HepG2 (cell line): Measurements from ENCODE around the gene ARID1A. TPM values are rescaled to one million over a fixed set of nuclear protein-coding genes. Genes with fewer than 3 reads are reported as not detected.

Experiments
- CREB1 ChIP-seq, 2 experiments: fragments of 450-650 bp in 1 of 2; IDR thresholded peaks; 2 replicates each; pipeline ENCODE4 v1.6.1; 2016 to 2017; ENCODE audit warnings: control low read depth in 1 of 2, mild to moderate bottlenecking in 1 of 2, missing compliant biosample characterization in 1 of 2, missing genetic modification characterization in 1 of 2
- HDAC1 ChIP-seq: sonication (generic); formaldehyde crosslinking; IDR thresholded peaks from 2 replicates; pipeline ENCODE4 v1.5.1; 2020; ENCODE audit warnings: mild to moderate bottlenecking, missing genetic modification reagents
- HNRNPUL1 ChIP-seq: fragments of 200-400 bp; formaldehyde crosslinking; IDR thresholded peaks from 2 replicates; pipeline ENCODE4 v1.6.1; 2017; ENCODE audit warnings: low read depth, mild to moderate bottlenecking, low read length, moderate library complexity
- MED13 ChIP-seq: sonication (generic); formaldehyde crosslinking; IDR thresholded peaks from 2 replicates; pipeline ENCODE4 v1.5.0; 2020; ENCODE audit warnings: missing genetic modification reagents
- MTF2 ChIP-seq: sonication (generic); formaldehyde crosslinking; IDR thresholded peaks from 2 replicates; pipeline ENCODE4 v1.5.0; 2020; ENCODE audit warnings: missing genetic modification reagents, borderline replicate concordance
- POLR2A ChIP-seq, 2 experiments: IDR thresholded peaks; 2 replicates each; pipeline ENCODE4 v1.6.1; 2011; ENCODE audit warnings: low read depth in 2 of 2, low read length in 2 of 2, mild to moderate bottlenecking in 1 of 2, moderate library complexity in 1 of 2; ENCODE audit not compliant: insufficient read depth in 1 of 2
- RARA ChIP-seq: IDR thresholded peaks from 2 replicates; pipeline ENCODE4 v1.6.1; 2016; ENCODE audit warnings: missing genetic modification reagents, missing compliant biosample characterization
- SALL1 ChIP-seq: sonication (generic); formaldehyde crosslinking; IDR thresholded peaks from 2 replicates; pipeline ENCODE4 v1.8.0; 2022; ENCODE audit warnings: mild to moderate bottlenecking, missing genetic modification reagents
- SRY ChIP-seq: sonication (generic); formaldehyde crosslinking; IDR thresholded peaks from 2 replicates; pipeline ENCODE4 v1.8.0; 2022; ENCODE audit warnings: mild to moderate bottlenecking, missing genetic modification reagents
- TBX3 ChIP-seq: fragments of 450-650 bp; IDR thresholded peaks from 2 replicates; pipeline ENCODE4 v1.6.1; 2017; ENCODE audit warnings: antibody characterized with exemption, mild to moderate bottlenecking, inconsistent platforms, borderline replicate concordance
- XRCC5 ChIP-seq: fragments of 200-400 bp; formaldehyde crosslinking; optimal IDR thresholded peaks from 2 replicates; pipeline ENCODE3; 2017; ENCODE audit warnings: mild to moderate bottlenecking, low read length
- ZKSCAN5 ChIP-seq: sonication (generic); formaldehyde crosslinking; IDR thresholded peaks from 2 replicates; pipeline ENCODE4 v1.5.1; 2020; ENCODE audit warnings: mild to moderate bottlenecking, missing genetic modification reagents
- polyA plus RNA-seq, 8 experiments: library from polyadenylated mRNA; depleted of rRNA in 3 of 8; stranded (reverse) in 7 of 8; unstranded in 1 of 8; fragments of >200 nt; fragmentation: Illumina TruSeq in 4 of 8; extraction: Trizol in 4 of 8; gene quantifications; 2 replicates each; pipeline versions ENCODE4 v1.2.1 to v1.2.3, GENCODE V29; 2011 to 2016; ENCODE audit warnings: low read depth in 4 of 8, missing spikeins in 1 of 8, mixed read lengths in 1 of 8; ENCODE audit not compliant: insufficient read depth in 1 of 8
- total RNA-seq, 5 experiments: library from RNA; depleted of rRNA; stranded (reverse); fragments of >200 nt; fragmentation: Illumina TruSeq; extraction: Trizol; gene quantifications; 2 replicates each; pipeline ENCODE4 v1.2.3, GENCODE V29; 2016; ENCODE audit warnings: low read depth in 1 of 5
- TF ChIP-seq, protein P1 (sequence below): sonication (generic); formaldehyde crosslinking; IDR thresholded peaks from 2 replicates; pipeline ENCODE4 v1.5.1; 2020; ENCODE audit warnings: mild to moderate bottlenecking, missing genetic modification reagents, borderline replicate concordance
- TF ChIP-seq, protein P2 (sequence below): sonication (generic); formaldehyde crosslinking; IDR thresholded peaks from 2 replicates; pipeline ENCODE4 v1.4.0; 2020; ENCODE audit warnings: missing genetic modification reagents, borderline replicate concordance
- TF ChIP-seq, protein P3 (sequence below): sonication (generic); formaldehyde crosslinking; IDR thresholded peaks from 2 replicates; pipeline ENCODE4 v1.8.0; 2022; ENCODE audit warnings: mild to moderate bottlenecking, missing genetic modification reagents, moderate library complexity
- TF ChIP-seq, protein P4 (sequence below): sonication (generic); formaldehyde crosslinking; IDR thresholded peaks from 2 replicates; pipeline ENCODE4 v1.9.0; 2021; ENCODE audit warnings: missing genetic modification reagents, borderline replicate concordance

The ARID1A gene
- total and polyA plus RNA-seq, 2 of the 13 experiments (the other 11 are each of a cell fraction or from before 2014, with no cell fraction given) = 11.9 to 15.9 TPM

DNA sequence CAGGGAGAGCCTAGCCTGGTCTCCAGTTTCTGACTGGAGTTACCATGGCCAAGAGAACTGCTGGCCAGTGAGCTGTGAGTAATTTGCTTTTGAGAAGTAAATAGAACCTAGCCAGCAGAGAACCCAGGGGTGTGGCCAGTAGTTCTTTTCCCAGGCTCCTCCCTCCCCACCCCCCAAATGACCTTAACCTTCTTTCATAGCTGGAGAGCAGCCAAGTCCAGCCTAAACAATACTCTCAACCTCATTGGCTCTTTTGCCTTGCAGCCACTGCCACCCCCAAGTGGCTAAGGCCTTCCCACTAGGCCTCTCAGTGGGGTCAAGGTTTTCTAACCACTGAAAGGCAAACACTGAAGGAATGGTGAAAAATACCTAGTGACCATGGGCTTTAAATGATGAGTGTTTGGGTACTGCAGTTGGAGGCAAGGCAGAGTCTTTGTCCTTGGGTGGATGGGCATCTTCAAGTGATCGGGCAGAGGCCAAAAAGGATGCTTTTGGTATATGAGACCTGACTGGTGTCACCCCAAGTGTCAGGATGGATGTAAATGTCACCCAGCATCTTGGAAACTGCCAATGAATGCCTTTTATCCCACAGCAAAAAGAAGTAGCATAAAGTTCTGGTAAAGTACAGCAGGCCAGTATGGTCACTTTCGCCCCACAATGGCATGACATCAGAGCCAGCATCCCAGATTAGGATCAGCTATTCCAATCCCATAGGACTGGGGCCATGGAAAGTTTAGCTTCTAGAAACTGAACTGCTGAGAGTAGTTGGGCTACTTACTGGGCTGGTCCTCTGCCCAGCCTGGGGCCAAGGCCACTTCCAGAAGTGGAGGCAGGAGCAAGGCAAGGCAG lies 88.4 kb downstream of the ARID1A start (continued):
- TF ChIP-seq, protein P1, sequence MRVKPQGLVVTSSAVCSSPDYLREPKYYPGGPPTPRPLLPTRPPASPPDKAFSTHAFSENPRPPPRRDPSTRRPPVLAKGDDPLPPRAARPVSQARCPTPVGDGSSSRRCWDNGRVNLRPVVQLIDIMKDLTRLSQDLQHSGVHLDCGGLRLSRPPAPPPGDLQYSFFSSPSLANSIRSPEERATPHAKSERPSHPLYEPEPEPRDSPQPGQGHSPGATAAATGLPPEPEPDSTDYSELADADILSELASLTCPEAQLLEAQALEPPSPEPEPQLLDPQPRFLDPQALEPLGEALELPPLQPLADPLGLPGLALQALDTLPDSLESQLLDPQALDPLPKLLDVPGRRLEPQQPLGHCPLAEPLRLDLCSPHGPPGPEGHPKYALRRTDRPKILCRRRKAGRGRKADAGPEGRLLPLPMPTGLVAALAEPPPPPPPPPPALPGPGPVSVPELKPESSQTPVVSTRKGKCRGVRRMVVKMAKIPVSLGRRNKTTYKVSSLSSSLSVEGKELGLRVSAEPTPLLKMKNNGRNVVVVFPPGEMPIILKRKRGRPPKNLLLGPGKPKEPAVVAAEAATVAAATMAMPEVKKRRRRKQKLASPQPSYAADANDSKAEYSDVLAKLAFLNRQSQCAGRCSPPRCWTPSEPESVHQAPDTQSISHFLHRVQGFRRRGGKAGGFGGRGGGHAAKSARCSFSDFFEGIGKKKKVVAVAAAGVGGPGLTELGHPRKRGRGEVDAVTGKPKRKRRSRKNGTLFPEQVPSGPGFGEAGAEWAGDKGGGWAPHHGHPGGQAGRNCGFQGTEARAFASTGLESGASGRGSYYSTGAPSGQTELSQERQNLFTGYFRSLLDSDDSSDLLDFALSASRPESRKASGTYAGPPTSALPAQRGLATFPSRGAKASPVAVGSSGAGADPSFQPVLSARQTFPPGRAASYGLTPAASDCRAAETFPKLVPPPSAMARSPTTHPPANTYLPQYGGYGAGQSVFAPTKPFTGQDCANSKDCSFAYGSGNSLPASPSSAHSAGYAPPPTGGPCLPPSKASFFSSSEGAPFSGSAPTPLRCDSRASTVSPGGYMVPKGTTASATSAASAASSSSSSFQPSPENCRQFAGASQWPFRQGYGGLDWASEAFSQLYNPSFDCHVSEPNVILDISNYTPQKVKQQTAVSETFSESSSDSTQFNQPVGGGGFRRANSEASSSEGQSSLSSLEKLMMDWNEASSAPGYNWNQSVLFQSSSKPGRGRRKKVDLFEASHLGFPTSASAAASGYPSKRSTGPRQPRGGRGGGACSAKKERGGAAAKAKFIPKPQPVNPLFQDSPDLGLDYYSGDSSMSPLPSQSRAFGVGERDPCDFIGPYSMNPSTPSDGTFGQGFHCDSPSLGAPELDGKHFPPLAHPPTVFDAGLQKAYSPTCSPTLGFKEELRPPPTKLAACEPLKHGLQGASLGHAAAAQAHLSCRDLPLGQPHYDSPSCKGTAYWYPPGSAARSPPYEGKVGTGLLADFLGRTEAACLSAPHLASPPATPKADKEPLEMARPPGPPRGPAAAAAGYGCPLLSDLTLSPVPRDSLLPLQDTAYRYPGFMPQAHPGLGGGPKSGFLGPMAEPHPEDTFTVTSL (CRISPR knock-in tag) = peak; percentile 87; the same call in 1 of the 2 replicates
- TF ChIP-seq, protein P2, sequence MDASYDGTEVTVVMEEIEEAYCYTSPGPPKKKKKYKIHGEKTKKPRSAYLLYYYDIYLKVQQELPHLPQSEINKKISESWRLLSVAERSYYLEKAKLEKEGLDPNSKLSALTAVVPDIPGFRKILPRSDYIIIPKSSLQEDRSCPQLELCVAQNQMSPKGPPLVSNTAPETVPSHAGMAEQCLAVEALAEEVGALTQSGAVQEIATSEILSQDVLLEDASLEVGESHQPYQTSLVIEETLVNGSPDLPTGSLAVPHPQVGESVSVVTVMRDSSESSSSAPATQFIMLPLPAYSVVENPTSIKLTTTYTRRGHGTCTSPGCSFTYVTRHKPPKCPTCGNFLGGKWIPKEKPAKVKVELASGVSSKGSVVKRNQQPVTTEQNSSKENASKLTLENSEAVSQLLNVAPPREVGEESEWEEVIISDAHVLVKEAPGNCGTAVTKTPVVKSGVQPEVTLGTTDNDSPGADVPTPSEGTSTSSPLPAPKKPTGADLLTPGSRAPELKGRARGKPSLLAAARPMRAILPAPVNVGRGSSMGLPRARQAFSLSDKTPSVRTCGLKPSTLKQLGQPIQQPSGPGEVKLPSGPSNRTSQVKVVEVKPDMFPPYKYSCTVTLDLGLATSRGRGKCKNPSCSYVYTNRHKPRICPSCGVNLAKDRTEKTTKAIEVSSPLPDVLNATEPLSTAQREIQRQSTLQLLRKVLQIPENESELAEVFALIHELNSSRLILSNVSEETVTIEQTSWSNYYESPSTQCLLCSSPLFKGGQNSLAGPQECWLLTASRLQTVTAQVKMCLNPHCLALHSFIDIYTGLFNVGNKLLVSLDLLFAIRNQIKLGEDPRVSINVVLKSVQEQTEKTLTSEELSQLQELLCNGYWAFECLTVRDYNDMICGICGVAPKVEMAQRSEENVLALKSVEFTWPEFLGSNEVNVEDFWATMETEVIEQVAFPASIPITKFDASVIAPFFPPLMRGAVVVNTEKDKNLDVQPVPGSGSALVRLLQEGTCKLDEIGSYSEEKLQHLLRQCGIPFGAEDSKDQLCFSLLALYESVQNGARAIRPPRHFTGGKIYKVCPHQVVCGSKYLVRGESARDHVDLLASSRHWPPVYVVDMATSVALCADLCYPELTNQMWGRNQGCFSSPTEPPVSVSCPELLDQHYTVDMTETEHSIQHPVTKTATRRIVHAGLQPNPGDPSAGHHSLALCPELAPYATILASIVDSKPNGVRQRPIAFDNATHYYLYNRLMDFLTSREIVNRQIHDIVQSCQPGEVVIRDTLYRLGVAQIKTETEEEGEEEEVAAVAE (CRISPR knock-in tag) = no peak; the same call in 1 of the 2 replicates
- no peak for TF ChIP-seq ZKSCAN5 (CRISPR knock-in tag)
- TF ChIP-seq MED13 (CRISPR knock-in tag) = no peak
- TF ChIP-seq, protein P3, sequence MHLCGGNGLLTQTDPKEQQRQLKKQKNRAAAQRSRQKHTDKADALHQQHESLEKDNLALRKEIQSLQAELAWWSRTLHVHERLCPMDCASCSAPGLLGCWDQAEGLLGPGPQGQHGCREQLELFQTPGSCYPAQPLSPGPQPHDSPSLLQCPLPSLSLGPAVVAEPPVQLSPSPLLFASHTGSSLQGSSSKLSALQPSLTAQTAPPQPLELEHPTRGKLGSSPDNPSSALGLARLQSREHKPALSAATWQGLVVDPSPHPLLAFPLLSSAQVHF (CRISPR knock-in tag) = no peak
- TF ChIP-seq, protein P4, sequence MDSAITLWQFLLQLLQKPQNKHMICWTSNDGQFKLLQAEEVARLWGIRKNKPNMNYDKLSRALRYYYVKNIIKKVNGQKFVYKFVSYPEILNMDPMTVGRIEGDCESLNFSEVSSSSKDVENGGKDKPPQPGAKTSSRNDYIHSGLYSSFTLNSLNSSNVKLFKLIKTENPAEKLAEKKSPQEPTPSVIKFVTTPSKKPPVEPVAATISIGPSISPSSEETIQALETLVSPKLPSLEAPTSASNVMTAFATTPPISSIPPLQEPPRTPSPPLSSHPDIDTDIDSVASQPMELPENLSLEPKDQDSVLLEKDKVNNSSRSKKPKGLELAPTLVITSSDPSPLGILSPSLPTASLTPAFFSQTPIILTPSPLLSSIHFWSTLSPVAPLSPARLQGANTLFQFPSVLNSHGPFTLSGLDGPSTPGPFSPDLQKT (CRISPR knock-in tag) = no peak
- peak; percentile 92 for TF ChIP-seq HDAC1 (CRISPR knock-in tag)
- no peak for TF ChIP-seq MTF2 (CRISPR knock-in tag)
- peak; percentile 89 for TF ChIP-seq SALL1
- TF ChIP-seq HNRNPUL1 = no peak
- TF ChIP-seq CREB1 (IDR thresholded peaks at IDR 0.05) = no peak
- TF ChIP-seq CREB1 (CRISPR knock-in tag; IDR thresholded peaks at IDR 0.05) = peak; percentile 90
- TF ChIP-seq SRY (CRISPR knock-in tag) = peak; percentile 59; the same call in 1 of the 2 replicates
- TF ChIP-seq XRCC5 = no peak
- peak; percentile 98 for TF ChIP-seq RARA
- TF ChIP-seq TBX3 = peak; percentile 60; the same call in 1 of the 2 replicates
- TF ChIP-seq POLR2A (IDR thresholded peaks at IDR 0.05; ENCODE audit: insufficient read depth in 1 of 2, low read depth in 2 of 2, low read length in 2 of 2) = peak in 1 of 2 experiments; percentile 36; a peak in 1 of 4 replicates
